Panc1 (cell line): Measurements from ENCODE around the gene PHF13. TPM values are rescaled to one million over a fixed set of nuclear protein-coding genes. Genes with fewer than 3 reads are reported as not detected.
A peak's percentile ranks its signal among the peaks of the same experiment; 100 is the strongest.

Experiments
- ATAC-seq: fragments of 200-7000 bp; cut with Tn5 transposase; 2 replicates; pipeline ENCODE4 v1.9.1; 2020; ENCODE audit warnings: mild to moderate bottlenecking, moderate library complexity
- BruUV-seq: library from RNA; stranded (reverse); fragments of 400-500 nt; replicated peaks from 2 replicates; lab custom pipeline; 2021; lab: Mats Ljungman, UMichigan
- CTCF ChIA-PET: fragments of 300-600 bp; sonication (Branson Sonifier 250); formaldehyde crosslinking; loops from one replicate; lab custom pipeline; 2022; ENCODE audit warnings: antibody characterized with exemption; lab: Charles Lee
- POLR2A ChIA-PET: fragments of 300-600 bp; sonication (Branson Sonifier 250); formaldehyde crosslinking; loops from one replicate; lab custom pipeline; 2022; ENCODE audit warnings: antibody characterized with exemption; lab: Charles Lee
- DNase-seq: peaks from one replicate; pipeline ENCODE4 v3.0.0-alpha.2; 2010; ENCODE audit warnings: low read depth, low spot score
- H3K27ac ChIP-seq: 2 replicates; pipeline ENCODE4 v1.5.1; 2011; ENCODE audit warnings: mild to moderate bottlenecking, low read length, inconsistent platforms
- H3K27me3 ChIP-seq: fragments of 200-500 bp; sonication (Bioruptor generic); 2 replicates; pipeline ENCODE4 v1.6.0; 2014; ENCODE audit warnings: low read length, inconsistent platforms; ENCODE audit not compliant: control insufficient read depth, insufficient read depth
- H3K36me3 ChIP-seq: fragments of 200-500 bp; sonication (Bioruptor generic); 2 replicates; pipeline ENCODE4 v1.5.1; 2014; ENCODE audit warnings: inconsistent platforms, mild to moderate bottlenecking, low read length, moderate library complexity; ENCODE audit not compliant: control insufficient read depth, insufficient read depth
- H3K4me1 ChIP-seq: 2 replicates; pipeline ENCODE4 v1.5.1; 2011; ENCODE audit warnings: inconsistent platforms, mild to moderate bottlenecking, low read length, moderate library complexity; ENCODE audit not compliant: control insufficient read depth, insufficient read depth
- H3K4me3 ChIP-seq, 2 experiments: 2 replicates each; pipeline ENCODE4 v1.5.1; 2011 to 2012; ENCODE audit warnings: low read depth in 2 of 2, low read length in 2 of 2, mild to moderate bottlenecking in 2 of 2, inconsistent platforms in 1 of 2, moderate library complexity in 1 of 2
- H3K9me3 ChIP-seq: fragments of 200-500 bp; sonication (Bioruptor generic); 2 replicates; pipeline ENCODE4 v1.5.1; 2014; ENCODE audit warnings: low read depth, mild to moderate bottlenecking, inconsistent platforms, low read length, moderate library complexity; ENCODE audit not compliant: control insufficient read depth, insufficient read depth
- CTCF ChIP-seq: fragments of 450-650 bp; IDR thresholded peaks from 2 replicates; pipeline ENCODE4 v1.5.1; 2017; ENCODE audit warnings: mild to moderate bottlenecking
- POLR2AphosphoS5 ChIP-seq: IDR thresholded peaks from 2 replicates; pipeline ENCODE4 v1.6.1; 2012; ENCODE audit warnings: mild to moderate bottlenecking, low read depth, low read length, moderate library complexity
- SIN3A ChIP-seq: IDR thresholded peaks from 2 replicates; pipeline ENCODE4 v1.6.1; 2012; ENCODE audit warnings: low read depth, mild to moderate bottlenecking, low read length, moderate library complexity, borderline replicate concordance; ENCODE audit not compliant: insufficient read depth
- TCF7L2 ChIP-seq: IDR thresholded peaks from 2 replicates; pipeline ENCODE4 v1.6.1; 2011; ENCODE audit warnings: mild to moderate bottlenecking, low read depth, low read length, inconsistent platforms
- in situ Hi-C: cut with HindIII; loops from 2 replicates; pipeline ENCODE4 v1.10.0; 2016; ENCODE audit warnings: low sequenced_read_pairs, low pct_unique_long_range_greater_than_20kb
- intact Hi-C: fragments of 100-400 bp; cut with micrococcal nuclease; formaldehyde crosslinking; loops from one replicate; pipeline ENCODE4 v1.10.0; 2022; ENCODE audit not compliant: unreplicated experiment
- total RNA-seq: library from RNA; stranded (reverse); gene quantifications from one replicate; pipeline ENCODE4 v1.2.1, GENCODE V29; 2021; ENCODE audit not compliant: unreplicated experiment
- TF ChIP-seq, protein P1 (sequence below), 2 experiments: IDR thresholded peaks; 2 replicates each; pipeline ENCODE4 v1.6.1; 2011 to 2012; ENCODE audit warnings: low read depth in 2 of 2, control low read depth in 1 of 2, low read length in 1 of 2, mild to moderate bottlenecking in 1 of 2, moderate library complexity in 1 of 2; ENCODE audit not compliant: insufficient read depth in 1 of 2

The PHF13 gene
- total RNA-seq, 1 experiment from 2014 or later: 41.8 TPM

DNA sequence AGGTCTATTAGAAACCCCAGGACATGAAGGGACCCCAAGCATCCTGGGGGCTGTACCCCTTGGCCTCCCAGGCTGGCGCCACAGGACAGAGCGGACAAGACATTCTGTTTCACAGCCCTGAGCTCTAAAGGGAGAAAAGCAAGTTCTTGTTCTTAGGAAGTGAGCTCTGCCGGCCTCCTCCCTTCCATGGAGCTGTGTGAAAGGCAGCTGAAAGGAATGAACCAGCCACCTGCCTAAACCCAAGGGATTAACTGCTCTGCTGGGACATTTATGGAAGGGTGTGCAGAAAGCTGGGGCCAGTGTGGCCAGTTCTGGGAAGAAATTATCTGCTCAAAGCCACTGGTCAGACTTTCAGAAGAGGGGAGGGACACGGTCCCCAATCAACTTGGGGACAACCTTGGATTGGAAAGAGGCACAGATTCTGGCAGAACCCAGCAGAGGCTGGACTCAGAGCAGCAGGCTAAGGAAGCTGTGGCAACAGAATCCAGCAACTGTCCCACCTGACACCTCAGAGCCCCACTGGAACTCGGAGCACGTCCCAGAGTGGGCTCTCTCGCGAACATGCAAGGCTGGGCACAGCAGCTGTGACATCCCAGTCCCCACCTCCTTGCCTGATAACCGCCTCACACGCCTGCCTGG, 13.0 kb upstream of the PHF13 start:
- ChIA-PET CTCF (interaction anchor here (0.5 kb wide), 1 partner anchor 47 kb away, joined by 5 read pairs; no protein-coding TSS in a partner anchor), POLR2A (no interaction called here)
- no peaks in the 10 kb centered on the region for H3K9me3 ChIP-seq
- no peaks in the 10 kb centered on the region; the same call in 1 of the 2 replicates for H3K36me3 ChIP-seq
- BruUV-seq: TSS peak; percentile 68
- ATAC-seq (no peak), DNase-seq (no peak)
- intact Hi-C loops: no loop called here
- peak overlapping the region; percentile 90 for H3K27ac ChIP-seq
- peaks cover 27% of the 10 kb centered on the region for H3K4me1 ChIP-seq
- peak overlapping the region; percentile 61 to 96 for H3K4me3 ChIP-seq
- TF ChIP-seq TCF7L2 (no peak), SIN3A (no peak), POLR2AphosphoS5 (no peak), CTCF (no peak)
- TF ChIP-seq, protein P1, sequence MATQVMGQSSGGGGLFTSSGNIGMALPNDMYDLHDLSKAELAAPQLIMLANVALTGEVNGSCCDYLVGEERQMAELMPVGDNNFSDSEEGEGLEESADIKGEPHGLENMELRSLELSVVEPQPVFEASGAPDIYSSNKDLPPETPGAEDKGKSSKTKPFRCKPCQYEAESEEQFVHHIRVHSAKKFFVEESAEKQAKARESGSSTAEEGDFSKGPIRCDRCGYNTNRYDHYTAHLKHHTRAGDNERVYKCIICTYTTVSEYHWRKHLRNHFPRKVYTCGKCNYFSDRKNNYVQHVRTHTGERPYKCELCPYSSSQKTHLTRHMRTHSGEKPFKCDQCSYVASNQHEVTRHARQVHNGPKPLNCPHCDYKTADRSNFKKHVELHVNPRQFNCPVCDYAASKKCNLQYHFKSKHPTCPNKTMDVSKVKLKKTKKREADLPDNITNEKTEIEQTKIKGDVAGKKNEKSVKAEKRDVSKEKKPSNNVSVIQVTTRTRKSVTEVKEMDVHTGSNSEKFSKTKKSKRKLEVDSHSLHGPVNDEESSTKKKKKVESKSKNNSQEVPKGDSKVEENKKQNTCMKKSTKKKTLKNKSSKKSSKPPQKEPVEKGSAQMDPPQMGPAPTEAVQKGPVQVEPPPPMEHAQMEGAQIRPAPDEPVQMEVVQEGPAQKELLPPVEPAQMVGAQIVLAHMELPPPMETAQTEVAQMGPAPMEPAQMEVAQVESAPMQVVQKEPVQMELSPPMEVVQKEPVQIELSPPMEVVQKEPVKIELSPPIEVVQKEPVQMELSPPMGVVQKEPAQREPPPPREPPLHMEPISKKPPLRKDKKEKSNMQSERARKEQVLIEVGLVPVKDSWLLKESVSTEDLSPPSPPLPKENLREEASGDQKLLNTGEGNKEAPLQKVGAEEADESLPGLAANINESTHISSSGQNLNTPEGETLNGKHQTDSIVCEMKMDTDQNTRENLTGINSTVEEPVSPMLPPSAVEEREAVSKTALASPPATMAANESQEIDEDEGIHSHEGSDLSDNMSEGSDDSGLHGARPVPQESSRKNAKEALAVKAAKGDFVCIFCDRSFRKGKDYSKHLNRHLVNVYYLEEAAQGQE (IDR thresholded peaks at IDR 0.05; ENCODE audit: insufficient read depth in 1 of 2, low read depth in 2 of 2, low read length in 1 of 2): no peak
- in situ Hi-C loops: no loop called here
- H3K27me3 ChIP-seq: no peaks in the 10 kb centered on the region

DNA sequence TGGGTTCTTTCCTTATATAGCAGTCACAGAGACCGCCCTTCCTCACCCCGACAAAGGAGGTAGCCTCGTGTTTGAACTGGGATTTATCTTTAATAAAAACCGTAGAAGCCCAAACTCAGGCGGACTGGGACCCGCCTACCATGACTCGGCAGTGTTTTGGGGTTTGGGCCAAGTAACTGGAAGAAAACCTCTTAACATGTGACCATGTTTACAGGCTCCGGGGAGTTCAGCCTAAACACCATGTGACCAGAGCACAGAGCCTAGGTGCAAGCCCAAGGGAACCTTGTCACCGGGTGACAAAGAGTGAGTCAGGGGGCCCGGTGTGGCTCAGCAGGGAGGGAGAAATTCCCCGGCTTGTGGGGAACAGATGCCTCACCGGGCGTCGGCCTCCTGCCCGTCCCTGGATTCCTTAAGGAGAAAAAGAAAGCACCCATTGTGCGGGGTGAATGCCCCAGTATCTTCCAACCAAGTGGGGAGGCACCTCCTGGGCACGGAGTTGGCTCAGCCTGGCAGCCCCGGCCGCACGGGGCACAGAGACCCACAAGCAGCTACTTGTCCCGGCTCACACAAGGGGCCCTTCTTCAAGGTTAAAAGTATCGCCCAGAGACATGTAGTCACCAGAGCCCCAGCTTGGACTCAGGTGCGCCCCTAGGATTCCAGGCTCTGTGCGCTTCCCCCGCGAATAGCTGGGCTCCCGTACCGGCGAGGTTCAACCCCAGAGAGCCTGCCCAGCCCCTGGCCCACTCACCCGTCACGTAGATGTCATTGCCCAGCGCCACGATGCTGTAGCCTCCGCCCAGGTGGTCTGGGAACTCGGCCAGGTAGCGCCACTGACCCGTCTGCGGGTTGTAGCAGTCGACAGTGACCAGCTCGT, 12.2 kb upstream of the PHF13 start:
- Histone ChIP-seq H3K4me1 (peaks cover 27% of the 10 kb centered on the region), H3K27me3 (no peaks in the 10 kb centered on the region), H3K4me3 (peak overlapping the region; percentile 61 to 96), H3K9me3 (no peaks in the 10 kb centered on the region), H3K27ac (peak overlapping the region; percentile 90), H3K36me3 (no peaks in the 10 kb centered on the region; the same call in 1 of the 2 replicates)
- ChIA-PET POLR2A (no interaction called here), CTCF (interaction anchor here (0.6 kb wide), 1 partner anchor 13 kb away, joined by 3 read pairs; the partner anchor contains the start of gene PHF13)
- intact Hi-C loops (no loop called here), in situ Hi-C loops (no loop called here)
- DNase-seq: peak; percentile 90
- TF ChIP-seq TCF7L2: no peak
- TF ChIP-seq SIN3A: 0 out of 2 replicates have a peak, but pooled peaks have one; percentile 12
- BruUV-seq: no TSS peak
- peak; percentile 49 for ATAC-seq
